Heart right ventricle (tissue), 16 donors: ENCODE results near the gene ZBTB39. TPM values are rescaled to one million over a fixed set of nuclear protein-coding genes. Genes with fewer than 3 reads are reported as not detected.

Experiments used
- ATAC-seq, 8 donors: fragments of 200-7000 bp; cut with Tn5 transposase; one replicate each; pipeline ENCODE4 v1.9.1; 2020; ENCODE audit warnings: mild to moderate bottlenecking in 8 of 8, moderate library complexity in 8 of 8, moderate number of reproducible peaks in 1 of 8
- DNase-seq, 2 donors: peaks; one replicate each; pipeline ENCODE4 v3.0.0-alpha.2; 2020
- H3K27ac ChIP-seq, 10 donors: fragments of 200-600 bp; sonication (generic) in 2 of 10; one replicate each; pipeline versions ENCODE4 v1.5.0 to v1.8.0; 2020 to 2022; ENCODE audit warnings: mild to moderate bottlenecking in 3 of 10
- H3K27me3 ChIP-seq, 7 donors: fragments of 200-600 bp; one replicate each; pipeline ENCODE4 v1.8.0; 2021 to 2022; ENCODE audit warnings: mild to moderate bottlenecking in 2 of 7
- H3K36me3 ChIP-seq, 9 donors: fragments of 200-600 bp; sonication (generic) in 1 of 9; one replicate each; pipeline versions ENCODE4 v1.5.0 to v1.8.0; 2020 to 2022; ENCODE audit warnings: mild to moderate bottlenecking in 2 of 9
- H3K4me1 ChIP-seq, 9 donors: fragments of 200-600 bp; sonication (generic) in 1 of 9; one replicate each; pipeline versions ENCODE4 v1.5.0 to v1.8.0; 2020 to 2022; ENCODE audit warnings: mild to moderate bottlenecking in 4 of 9
- H3K4me3 ChIP-seq, 10 donors: fragments of 200-600 bp; sonication (generic) in 2 of 10; one replicate each; pipeline versions ENCODE4 v1.5.0 to v1.8.0; 2020 to 2022; ENCODE audit warnings: mild to moderate bottlenecking in 7 of 10, moderate library complexity in 2 of 10
- H3K9me3 ChIP-seq, 11 donors: fragments of 200-600 bp in 10 of 11; sonication (generic) in 2 of 11; one replicate each; pipeline versions ENCODE4 v1.5.0 to v1.8.0; 2013 to 2022; ENCODE audit warnings: mild to moderate bottlenecking in 2 of 11, control low read depth in 1 of 11, moderate library complexity in 1 of 11
- CTCF ChIP-seq, 9 donors: fragments of 200-600 bp; sonication (generic) in 2 of 9; IDR thresholded peaks; one replicate each; pipeline versions ENCODE4 v1.5.0 to v1.8.0; 2021 to 2022; ENCODE audit warnings: antibody characterized with exemption in 9 of 9, mild to moderate bottlenecking in 5 of 9, moderate library complexity in 1 of 9
- WGBS, 2 donors: extraction: QIAGEN DNeasy Blood & Tissue Kit; methylation state at CpG; one replicate each; pipeline ENCODE4 v1.1.7; 2013; ENCODE audit warnings: inconsistent platforms in 1 of 2; 5-methylcytosine and 5-hydroxymethylcytosine counted together
- intact Hi-C, 10 donors: fragments of 100-400 bp; cut with DNase I; formaldehyde crosslinking; loops; one replicate each; pipeline versions ENCODE4 v1.11.1 to v1.14.2; 2022
- polyA plus RNA-seq, 2 donors: library from polyadenylated mRNA; stranded (reverse); fragments of 200-250 nt; gene quantifications; one replicate each; pipeline ENCODE4 v1.2.3, GENCODE V29; 2013
- total RNA-seq, 10 donors: library from RNA; stranded (reverse); fragmentation: NEBNext Ultra II Directional in 3 of 10; extraction: Animal tissue kit (Norgen Biotek cat#: 25700) in 3 of 10; gene quantifications; one replicate each; pipeline versions ENCODE4 v1.2.1 to v1.2.4, GENCODE V29; 2021 to 2023
- donor health status: Arrhythmogenic right ventricular cardiomyopathy.
- donor health status: ischemic (EF 13 %, LVEDD 7.1; RV severe dilation, severe dysfunction).
- donor health status: healthy with polysubstance abuse.
- donor health status: DM: no; HTN: yes; CAD: no.
- donor health status: DM: no; HTN: no; CAD: no.
- donor health status: ischemic (EF 25% LVEDD 6.9; RV normal size, moderate dysfunction).
- donor health status: ischemic (EF 25% LVEDD 5.7; RV mildly dilated, moderate dysfunction).
- donor health status: healthy.
- donor health status: DM: yes; HTN: yes; CAD: no.
- donor health status: Ischemic cardiomyopathy.
- donor health status: ischemic (EF 35%, LVEDD 5.7; RV mildly dilated, moderate dysfunction).
- donor health status: nonischemic (EF 11% LVEDD 7.7; RV severe dilation, severe dysfunction).
- donor health status: DM: yes; HTN: yes; CAD: no.
- donor health status: PGD.
- donor health status: ischemic (EF 29% LVEDD 5.4; RV normal size, mild dysfunction).
- donor health status: nonischemic (EF 23%, LVEDD 6.1; RV moderate dilation, normal function).

Gene ZBTB39
- total and polyA plus RNA-seq, 12 donors = 1.2 to 4.3 (median 3.4) TPM

DNA sequence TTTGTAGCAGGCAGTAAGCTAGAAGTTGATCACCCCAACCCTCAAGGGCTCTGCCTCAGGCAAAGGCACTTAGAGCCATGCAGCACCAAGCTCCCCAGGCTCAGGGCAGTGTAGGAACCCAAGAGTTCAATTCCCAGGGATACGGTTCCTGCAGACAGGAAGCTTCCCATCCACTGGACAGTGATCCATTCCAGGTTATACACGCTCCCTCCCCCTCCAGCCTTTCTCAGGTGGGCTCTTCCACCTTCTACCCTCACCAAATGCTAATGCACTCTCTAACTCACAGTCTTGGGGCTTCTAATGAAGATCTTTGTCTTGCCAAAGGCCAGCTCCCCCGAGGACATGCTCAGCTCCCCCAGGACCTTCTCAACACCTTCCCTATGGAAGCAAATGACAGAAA, 30.9 kb upstream of the ZBTB39 start:
- Histone ChIP-seq H3K27ac (no peak overlapping the region), H3K36me3 (no peaks in the 10 kb centered on the region), H3K4me1 (peaks cover 0 to 4% (median 0%) of the 10 kb centered on the region in 9 donors), H3K9me3 (no peaks in the 10 kb centered on the region), H3K27me3 (peaks cover 0 to 4% (median 0%) of the 10 kb centered on the region in 7 donors), H3K4me3 (no peak overlapping the region)
- ATAC-seq (no peak), DNase-seq (no peak)
- 64 to 65% methylated on average over 3 of the region's 3 CpGs for WGBS, 2 donors
- TF ChIP-seq CTCF (IDR thresholded peaks at IDR 0.05) = no peak
- intact Hi-C loops = no loop called here

GRCh38 chr12:57033431-57033830, 27.1 kb upstream of the ZBTB39 start:
- ATAC-seq (no peak), DNase-seq (no peak)
- intact Hi-C loops = no loop called here
- no peak for TF ChIP-seq CTCF (IDR thresholded peaks at IDR 0.05)
- H3K9me3 ChIP-seq = no peaks in the 10 kb centered on the region
- H3K27ac ChIP-seq = no peak overlapping the region
- H3K4me1 ChIP-seq = peaks cover 0 to 5% (median 0%) of the 10 kb centered on the region in 9 donors
- WGBS, 2 donors = 93% methylated on average over 3 of the region's 3 CpGs
- H3K27me3 ChIP-seq = peaks cover 0 to 4% (median 0%) of the 10 kb centered on the region in 7 donors
- H3K36me3 ChIP-seq = no peaks in the 10 kb centered on the region
- H3K4me3 ChIP-seq = no peak overlapping the region

DNA sequence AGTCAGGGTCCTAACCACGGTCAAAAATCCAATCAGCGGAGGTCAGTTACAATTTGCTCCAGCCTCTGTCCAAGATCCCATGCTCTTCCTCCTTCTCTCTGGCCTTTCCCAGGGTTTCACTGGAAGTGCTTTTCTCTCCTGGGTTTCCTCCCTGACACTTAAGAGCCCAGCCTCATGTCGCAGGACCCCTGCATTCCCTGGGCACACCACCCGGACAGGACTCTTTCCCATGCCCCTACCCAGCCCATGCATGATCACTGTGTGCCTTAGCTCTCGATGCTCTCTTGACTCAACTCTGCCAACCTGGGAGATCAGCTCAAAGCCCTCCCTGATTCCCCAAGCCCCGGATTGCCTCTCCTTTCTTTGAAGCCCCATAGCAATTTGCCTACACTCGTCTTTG, 25.4 kb upstream of the ZBTB39 start:
- no peaks in the 10 kb centered on the region for H3K9me3 ChIP-seq
- H3K36me3 ChIP-seq = no peaks in the 10 kb centered on the region
- no peak for ATAC-seq
- H3K27ac ChIP-seq = no peak overlapping the region
- no peak for DNase-seq
- peaks cover 0 to 7% (median 3%) of the 10 kb centered on the region in 7 donors for H3K27me3 ChIP-seq
- H3K4me3 ChIP-seq = no peak overlapping the region
- intact Hi-C loops = no loop called here
- 82 to 87% methylated on average over 7 of the region's 7 CpGs for WGBS, 2 donors
- H3K4me1 ChIP-seq = peaks cover 0 to 5% (median 0%) of the 10 kb centered on the region in 9 donors
- TF ChIP-seq CTCF (IDR thresholded peaks at IDR 0.05) = no peak

GRCh38 chr12:57031138-57031725, 24.9 kb upstream of the ZBTB39 start:
- no peaks in the 10 kb centered on the region for H3K9me3 ChIP-seq

More at GRCh38 chr12:57031138-57031725, 24.9 kb upstream of the ZBTB39 start:
- Histone ChIP-seq H3K4me3 (no peak overlapping the region), H3K27me3 (peaks cover 0 to 7% (median 3%) of the 10 kb centered on the region in 7 donors), H3K4me1 (peaks cover 0 to 5% (median 0%) of the 10 kb centered on the region in 9 donors), H3K36me3 (no peaks in the 10 kb centered on the region), H3K27ac (no peak overlapping the region)
- intact Hi-C loops = no loop called here
- no peak for DNase-seq
- WGBS, 2 donors = 46 to 47% methylated on average over 2 of the region's 2 CpGs
- no peak for TF ChIP-seq CTCF (IDR thresholded peaks at IDR 0.05)
- ATAC-seq = no peak
